VCaP (cell line): ENCODE results near the gene BLMH.

ENCODE experiments used
- H3K27ac ChIP-seq: fragments of 450-650 bp; 2 replicates; pipeline ENCODE4 v1.5.1; 2017
- TF ChIP-seq, protein P1 (sequence below): fragments of 450-650 bp; conservative IDR thresholded peaks from 2 replicates; pipeline ENCODE4 v1.5.1; 2017; ENCODE audit warnings: mild to moderate bottlenecking, moderate library complexity

Gene BLMH

DNA sequence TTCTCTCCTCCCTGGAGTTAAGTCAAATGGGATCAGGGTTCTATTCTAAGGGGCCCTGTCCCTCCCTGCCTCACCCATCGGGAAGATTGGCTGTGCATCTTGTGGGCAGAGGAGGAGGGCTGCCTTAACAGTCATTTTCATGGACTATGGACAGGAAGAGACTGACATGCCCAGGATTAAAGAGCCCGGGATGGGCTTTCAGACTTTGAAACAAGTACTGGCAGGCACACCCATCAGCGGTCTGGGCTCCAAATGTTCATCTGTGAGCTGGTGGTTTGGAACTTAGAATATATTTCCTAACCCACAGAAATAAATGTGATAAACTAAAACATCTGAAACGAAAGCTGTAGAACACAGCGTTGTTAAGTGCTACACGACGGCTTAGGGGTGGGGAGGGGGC is 62.7 kb downstream of the BLMH start:
- no peak overlapping the region for H3K27ac ChIP-seq
- TF ChIP-seq, protein P1, sequence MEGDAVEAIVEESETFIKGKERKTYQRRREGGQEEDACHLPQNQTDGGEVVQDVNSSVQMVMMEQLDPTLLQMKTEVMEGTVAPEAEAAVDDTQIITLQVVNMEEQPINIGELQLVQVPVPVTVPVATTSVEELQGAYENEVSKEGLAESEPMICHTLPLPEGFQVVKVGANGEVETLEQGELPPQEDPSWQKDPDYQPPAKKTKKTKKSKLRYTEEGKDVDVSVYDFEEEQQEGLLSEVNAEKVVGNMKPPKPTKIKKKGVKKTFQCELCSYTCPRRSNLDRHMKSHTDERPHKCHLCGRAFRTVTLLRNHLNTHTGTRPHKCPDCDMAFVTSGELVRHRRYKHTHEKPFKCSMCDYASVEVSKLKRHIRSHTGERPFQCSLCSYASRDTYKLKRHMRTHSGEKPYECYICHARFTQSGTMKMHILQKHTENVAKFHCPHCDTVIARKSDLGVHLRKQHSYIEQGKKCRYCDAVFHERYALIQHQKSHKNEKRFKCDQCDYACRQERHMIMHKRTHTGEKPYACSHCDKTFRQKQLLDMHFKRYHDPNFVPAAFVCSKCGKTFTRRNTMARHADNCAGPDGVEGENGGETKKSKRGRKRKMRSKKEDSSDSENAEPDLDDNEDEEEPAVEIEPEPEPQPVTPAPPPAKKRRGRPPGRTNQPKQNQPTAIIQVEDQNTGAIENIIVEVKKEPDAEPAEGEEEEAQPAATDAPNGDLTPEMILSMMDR = no peak

DNA sequence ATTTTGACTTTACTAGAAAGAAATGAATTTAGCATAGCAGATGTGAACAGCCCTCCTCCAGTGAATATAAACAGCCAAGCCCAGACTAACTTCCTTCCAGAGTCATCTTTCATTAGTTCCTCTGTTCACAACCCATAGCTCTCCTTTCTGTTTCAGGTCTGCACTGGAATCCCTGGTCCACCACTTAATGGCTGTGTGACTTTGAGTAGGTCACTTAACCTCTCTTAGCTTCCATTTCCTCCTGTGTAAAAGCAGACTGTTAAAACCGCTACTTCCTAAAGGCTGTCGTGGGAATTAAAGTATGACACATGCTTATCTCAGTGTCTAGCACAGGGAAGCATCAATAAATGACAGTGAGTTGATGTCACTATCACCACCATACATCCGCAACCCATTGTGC is 63.7 kb downstream of the BLMH start:
- TF ChIP-seq, protein P1 = no peak
- H3K27ac ChIP-seq = no peak overlapping the region

DNA sequence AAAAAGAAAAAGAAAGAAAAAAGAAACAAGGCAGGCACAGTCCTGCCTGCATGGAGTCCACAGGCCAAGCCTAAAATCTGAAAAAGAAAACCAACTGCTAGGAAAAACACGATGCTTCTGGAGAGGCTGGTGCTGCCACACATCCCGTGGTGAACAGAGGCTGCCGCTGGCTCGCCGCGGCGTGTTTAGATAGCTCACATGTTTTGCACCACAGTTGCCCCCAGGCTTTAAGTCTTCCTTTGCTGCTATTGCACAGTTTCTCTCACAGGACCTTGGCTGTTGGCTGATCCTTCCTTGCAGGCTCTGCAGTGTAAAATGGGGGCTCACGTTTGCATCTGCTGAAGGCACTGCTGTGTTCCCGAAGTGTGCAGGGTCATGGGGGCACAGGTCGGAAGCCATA is 64.9 kb downstream of the BLMH start:
- TF ChIP-seq, protein P1 = no peak
- H3K27ac ChIP-seq = no peak overlapping the region

DNA sequence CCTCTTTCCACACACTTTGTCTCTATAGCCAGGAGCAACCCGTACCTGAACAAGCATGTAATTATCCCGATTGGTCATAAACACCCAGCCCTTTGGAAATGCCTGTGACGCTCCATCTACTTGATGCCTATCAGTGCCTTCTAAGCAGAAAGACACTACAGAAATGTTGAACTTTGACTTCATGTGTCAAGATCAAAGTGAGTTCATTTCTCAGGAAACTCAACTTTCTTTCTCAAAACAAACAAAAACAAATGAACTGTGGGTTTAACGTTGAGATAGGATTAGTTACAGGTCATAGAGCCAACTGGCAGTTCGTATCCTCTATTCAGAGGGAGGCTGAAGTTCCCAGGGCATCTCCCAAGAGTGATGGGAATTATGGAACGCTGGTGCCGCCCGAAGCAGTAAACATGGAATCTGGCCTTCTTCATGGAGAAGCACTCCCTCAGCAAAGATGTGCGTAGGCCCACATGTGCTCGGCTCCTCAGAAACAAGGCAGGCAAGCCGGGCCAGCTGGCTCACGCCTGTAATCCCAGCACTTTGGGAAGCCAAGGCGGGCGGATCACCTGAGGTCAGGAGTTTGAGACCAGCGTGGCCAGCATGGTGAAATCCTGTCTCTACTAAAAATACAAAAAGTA is 65.7 kb downstream of the BLMH start:
- no peak overlapping the region for H3K27ac ChIP-seq
- TF ChIP-seq, protein P1 = no peak

DNA sequence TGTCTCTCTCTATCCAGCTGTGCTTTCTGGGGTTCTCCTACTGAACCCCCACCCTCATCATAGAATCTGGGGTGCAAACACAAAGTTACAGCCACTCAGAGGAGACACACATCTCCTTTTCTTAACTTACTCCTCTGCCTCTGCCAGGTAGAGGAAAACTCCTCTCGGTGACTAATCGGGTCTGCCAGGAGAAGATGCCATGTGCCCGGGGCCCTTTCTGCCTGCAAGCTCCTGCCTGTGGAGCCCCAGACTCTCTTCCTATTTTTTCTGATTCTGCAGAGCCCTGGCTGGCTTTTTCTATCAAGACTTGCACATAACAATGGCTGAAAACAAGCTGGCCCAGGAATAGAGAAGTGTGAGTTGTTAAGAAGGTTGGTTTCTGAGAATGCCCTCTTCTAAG is 66.6 kb downstream of the BLMH start:
- TF ChIP-seq, protein P1 = no peak
- no peak overlapping the region for H3K27ac ChIP-seq

DNA sequence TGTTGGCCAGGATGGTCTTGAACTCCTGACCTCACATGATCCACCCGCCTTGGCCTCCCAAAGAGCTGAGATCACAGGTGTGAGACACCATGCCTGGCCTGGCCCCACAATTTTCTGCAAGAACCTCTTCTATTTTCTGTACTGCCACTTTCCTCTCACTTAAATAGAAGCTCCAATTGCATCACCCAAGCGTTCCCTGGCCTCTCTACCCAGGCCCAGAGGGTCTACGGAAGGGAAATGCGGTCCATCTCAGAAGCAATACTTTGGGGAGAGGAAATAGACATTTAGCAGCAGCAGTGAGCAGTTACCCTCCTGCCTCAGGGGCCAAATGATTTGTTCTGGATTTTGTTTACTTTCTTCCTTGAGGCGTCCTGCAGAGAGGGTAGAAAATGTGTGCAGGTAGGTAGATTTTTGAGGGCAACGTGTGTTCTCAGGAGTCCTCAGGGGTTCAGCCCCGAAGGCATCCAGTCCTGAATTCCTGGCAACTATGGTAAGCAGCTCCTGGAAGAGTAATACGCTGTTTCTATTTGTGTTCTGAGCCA is 67.3 kb downstream of the BLMH start:
- no peak overlapping the region for H3K27ac ChIP-seq
- TF ChIP-seq, protein P1 = no peak

DNA sequence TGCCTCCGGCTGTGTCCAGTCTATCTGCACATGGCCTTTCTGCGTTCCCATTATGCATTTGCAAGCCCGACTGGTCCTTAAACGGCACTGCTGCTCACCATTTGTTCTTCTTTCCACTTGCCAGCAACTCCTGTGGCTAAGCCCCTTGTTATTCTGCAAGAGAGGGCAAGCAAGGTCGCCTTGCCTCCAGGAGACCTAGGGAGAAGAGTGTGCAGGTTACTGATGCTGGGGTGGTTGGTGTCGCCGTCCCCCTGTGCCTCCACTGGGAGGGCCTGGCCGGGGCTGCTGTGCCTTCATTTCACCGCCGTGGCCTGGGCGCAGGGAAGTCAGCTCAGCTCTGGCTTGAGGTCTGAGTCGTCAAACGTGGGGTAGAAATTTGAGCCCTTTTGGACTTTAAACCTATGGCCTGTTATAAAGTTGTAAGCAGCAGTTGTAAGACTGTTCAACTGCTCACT is 69.0 kb downstream of the BLMH start:
- no peak overlapping the region for H3K27ac ChIP-seq
- TF ChIP-seq, protein P1 = no peak
